WTC11 (cell line): ENCODE data around the gene IL1RAPL1.

Experiments used
- CTCF ChIP-seq: fragments of 200-600 bp; IDR thresholded peaks from 2 replicates; pipeline ENCODE4 v1.8.0; 2022; ENCODE audit warnings: antibody characterized with exemption
- GABPB1 ChIP-seq: sonication (generic); formaldehyde crosslinking; IDR thresholded peaks from 2 replicates; pipeline ENCODE4 v1.8.1; 2023; ENCODE audit warnings: mild to moderate bottlenecking, missing genetic modification reagents
- GTF2I ChIP-seq: fragments of 250-450 bp; sonication (Bioruptor Pico); conservative IDR thresholded peaks from 2 replicates; pipeline ENCODE4 v1.4.0; 2021; ENCODE audit warnings: mild to moderate bottlenecking
- SMAD3 ChIP-seq: sonication (generic); formaldehyde crosslinking; IDR thresholded peaks from 2 replicates; pipeline ENCODE4 v1.8.0; 2022; ENCODE audit warnings: missing genetic modification reagents, mild to moderate bottlenecking, borderline replicate concordance
- SOX15 ChIP-seq: fragments of 250-450 bp; sonication (Bioruptor Pico); IDR thresholded peaks from 2 replicates; pipeline ENCODE4 v1.9.0; 2021; ENCODE audit warnings: mild to moderate bottlenecking
- ZBTB21 ChIP-seq: sonication (generic); formaldehyde crosslinking; IDR thresholded peaks from 2 replicates; pipeline ENCODE4 v1.8.1; 2023; ENCODE audit warnings: mild to moderate bottlenecking, missing genetic modification reagents, borderline replicate concordance
- ZNF138 ChIP-seq: sonication (generic); formaldehyde crosslinking; conservative IDR thresholded peaks from 2 replicates; pipeline ENCODE4 v1.8.1; 2022; ENCODE audit warnings: mild to moderate bottlenecking, moderate library complexity, missing genetic modification reagents
- TF ChIP-seq, protein P1 (sequence below): sonication (generic); formaldehyde crosslinking; IDR thresholded peaks from 2 replicates; pipeline ENCODE4 v1.8.0; 2022; ENCODE audit warnings: mild to moderate bottlenecking, missing genetic modification reagents

DNA sequence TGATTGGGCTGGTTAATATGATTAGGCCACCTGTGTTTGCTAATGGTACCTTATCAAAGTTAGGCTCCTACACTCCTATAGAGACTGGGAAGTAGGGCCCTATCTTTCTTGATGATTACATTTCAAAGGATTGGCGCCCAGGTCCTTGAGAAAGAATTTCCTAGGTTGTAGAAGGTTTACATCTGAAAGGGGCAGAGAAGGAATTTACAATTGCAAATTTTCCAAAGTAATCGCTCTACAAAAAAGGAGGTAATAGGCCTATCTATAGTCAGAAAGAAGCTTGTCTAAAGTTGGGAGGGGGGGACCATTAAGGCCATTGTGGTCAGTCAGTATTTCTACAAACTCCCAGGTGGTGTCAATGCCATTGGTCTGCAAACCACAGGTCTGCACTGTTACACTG lies 638.4 kb downstream of the IL1RAPL1 start:
- no peak for TF ChIP-seq CTCF
- no peak for TF ChIP-seq ZNF138 (CRISPR knock-in tag)
- TF ChIP-seq SMAD3 (CRISPR knock-in tag) = no peak
- TF ChIP-seq GTF2I (CRISPR knock-in tag) = no peak
- no peak for TF ChIP-seq SOX15 (CRISPR knock-in tag)
- TF ChIP-seq, protein P1, sequence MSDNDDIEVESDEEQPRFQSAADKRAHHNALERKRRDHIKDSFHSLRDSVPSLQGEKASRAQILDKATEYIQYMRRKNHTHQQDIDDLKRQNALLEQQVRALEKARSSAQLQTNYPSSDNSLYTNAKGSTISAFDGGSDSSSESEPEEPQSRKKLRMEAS (CRISPR knock-in tag) = no peak
- no peak for TF ChIP-seq ZBTB21 (CRISPR knock-in tag)
- TF ChIP-seq GABPB1 (CRISPR knock-in tag) = no peak
